GM21423 (cell line): ENCODE results near the gene RPL18.

Experiments used
- ATAC-seq: cut with Tn5 transposase; IDR thresholded peaks from one replicate; pipeline ENCODE4 v1.9.1; 2021; ENCODE audit warnings: mild to moderate bottlenecking, moderate library complexity; ENCODE audit not compliant: unreplicated experiment

The RPL18 gene

DNA sequence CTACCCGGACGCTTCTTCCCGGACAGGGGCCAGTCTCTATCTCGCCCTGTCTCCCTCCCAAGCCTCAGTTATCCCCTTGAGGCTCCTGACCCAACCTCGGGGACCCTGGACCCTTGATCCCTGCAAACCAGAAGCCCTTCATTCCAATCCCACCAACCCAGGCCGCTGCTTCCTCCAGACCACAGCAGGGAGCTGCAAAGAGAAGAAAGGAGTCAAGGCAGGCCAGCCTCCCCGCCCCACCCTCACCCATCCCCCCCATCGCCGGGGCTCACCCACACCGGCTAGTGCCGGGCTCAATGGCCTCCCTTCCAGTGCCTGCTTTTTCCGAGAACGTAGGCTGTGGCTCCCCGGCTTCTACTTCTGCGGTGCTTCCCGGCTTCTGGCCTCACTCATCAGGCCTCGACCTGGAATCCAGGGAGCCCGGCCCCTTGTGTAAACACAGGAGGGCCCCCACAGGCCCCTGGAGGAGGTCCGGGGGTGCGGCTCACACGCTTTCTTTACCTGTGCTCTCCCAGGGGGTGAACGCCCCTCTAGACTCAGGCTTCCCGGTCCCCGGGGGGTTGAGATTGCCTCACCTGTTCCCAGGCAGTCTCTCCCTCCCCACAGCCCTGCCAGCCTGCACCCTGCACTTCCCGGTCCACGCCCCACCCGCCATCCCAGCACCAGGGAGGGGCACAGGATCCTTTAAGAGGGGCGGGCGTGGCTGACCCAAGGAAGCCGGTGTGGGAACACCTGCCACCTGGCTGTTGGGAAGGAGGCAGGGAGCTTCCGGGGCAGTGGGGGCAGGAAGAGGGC lies 4.3 kb downstream of the RPL18 start, which contains the start of gene FAM83E:
FAM83E (minus strand) TSS at position 641 of the 795 bp plus-strand sequence. CDS start 1,704 bp downstream, outside the sequence.
- ATAC-seq = no peak

DNA sequence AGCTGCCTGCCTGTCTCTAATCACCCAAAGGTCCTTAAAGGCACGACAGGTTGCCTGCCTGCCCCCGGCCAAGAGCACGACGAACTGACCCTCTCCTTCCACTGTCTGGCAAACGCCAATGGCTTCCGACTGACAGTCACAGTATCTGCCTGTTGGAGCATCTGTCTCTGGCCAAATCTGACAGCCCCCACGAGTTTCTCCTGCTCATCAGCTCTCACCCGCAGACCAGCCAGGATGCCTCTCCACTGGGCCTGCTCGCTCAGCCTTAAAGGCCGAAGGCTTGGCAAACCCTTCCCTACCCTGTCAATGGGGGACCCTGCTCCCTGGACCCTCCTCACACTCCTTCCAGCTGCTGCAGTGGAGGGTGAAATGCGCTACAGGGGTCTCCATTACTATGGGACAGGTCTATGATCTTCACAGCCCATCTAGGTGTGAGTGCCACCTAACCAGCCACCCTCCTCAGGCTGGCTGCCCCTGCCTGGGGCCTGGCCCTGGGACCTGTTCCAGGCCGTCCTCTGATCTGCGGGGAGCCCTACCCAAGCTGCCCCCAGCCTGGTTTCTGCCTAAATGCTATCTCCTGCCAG lies 5.0 kb downstream of the RPL18 start:
- ATAC-seq = no peak

DNA sequence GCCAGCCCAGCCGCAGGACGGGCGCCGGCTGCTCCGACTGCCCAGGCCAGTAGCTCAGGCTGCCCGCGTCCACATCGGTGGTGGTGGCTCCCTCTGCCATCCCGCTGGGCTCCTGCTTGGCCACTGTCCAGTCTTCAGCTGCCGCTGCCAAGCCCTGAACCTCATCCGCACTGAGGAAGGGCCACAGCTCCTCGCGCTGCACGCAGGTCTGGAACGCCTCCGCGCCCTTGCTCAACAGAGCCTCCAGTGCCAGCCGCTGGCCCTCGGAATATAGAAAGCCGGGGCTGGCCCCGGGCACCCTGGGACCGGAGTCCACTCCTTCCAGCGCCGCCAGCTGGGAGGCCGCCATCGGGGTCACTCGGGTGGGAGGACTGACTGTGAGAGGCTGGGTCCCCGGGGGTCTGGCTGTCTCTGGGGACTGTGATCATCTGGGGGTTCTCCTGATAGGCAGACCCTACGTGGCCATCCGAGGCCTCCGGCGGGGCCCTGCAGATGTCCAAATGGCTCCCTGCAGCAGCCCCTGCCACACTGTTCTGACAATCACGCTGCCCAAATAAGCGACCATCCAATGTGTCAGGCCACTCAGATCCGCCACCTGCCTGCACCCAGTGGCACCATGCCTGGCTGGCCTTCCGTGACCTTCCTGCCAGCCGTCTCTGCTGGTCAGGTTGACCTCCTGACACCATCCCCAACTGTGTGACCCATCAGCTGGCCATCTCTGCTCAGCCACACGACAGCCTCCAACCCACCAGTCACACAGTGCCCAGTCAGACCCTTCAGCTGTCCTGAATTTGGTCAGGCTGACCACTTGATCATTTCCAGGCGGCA lies 5.7 kb downstream of the RPL18 start:
- ATAC-seq = no peak

DNA sequence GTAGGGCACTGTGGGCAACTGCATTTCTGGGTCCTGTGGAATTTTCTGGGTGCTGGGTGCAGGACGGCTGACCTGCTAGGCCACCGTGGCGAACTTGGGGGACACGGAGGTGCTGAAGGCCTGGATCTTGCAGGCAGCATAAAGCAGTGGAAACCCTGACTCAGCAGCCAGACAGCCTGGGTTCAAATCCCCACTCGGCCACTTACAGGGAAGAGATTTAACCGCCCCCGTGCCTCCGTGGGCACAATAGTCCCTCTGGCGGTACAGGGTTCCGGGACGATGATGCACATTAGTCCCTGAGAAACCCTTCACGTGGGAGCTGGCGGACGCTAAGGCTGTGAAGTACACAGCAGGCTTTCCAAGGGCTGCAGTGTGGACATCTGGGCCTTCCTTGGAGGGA lies 7.1 kb downstream of the RPL18 start:
- no peak for ATAC-seq

DNA sequence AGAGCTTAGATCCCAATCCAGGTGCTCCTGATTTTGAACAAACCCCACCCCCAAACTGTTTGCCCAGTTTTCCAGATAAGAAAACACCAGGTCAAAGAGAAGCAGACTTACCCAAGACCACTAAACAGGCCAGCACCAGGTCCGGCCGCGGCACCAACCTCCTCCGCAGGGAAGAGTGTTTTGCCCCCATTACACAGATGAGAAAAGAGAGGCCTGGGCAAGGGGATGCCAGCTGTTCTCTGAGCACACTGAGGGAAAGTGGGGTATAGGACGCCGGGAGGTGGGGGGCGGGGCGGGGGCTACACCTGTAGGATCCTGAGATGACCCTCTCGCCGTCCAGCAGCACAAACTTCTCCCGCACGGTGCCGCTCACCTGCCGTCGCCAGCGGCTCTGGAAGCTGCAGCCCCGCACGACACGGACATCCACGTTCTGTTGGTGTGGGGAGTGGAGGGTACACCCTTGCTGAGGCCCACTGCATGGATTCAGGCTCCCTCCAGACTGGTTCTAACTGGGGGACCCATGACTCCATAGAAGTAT lies 9.3 kb downstream of the RPL18 start:
- ATAC-seq = no peak

DNA sequence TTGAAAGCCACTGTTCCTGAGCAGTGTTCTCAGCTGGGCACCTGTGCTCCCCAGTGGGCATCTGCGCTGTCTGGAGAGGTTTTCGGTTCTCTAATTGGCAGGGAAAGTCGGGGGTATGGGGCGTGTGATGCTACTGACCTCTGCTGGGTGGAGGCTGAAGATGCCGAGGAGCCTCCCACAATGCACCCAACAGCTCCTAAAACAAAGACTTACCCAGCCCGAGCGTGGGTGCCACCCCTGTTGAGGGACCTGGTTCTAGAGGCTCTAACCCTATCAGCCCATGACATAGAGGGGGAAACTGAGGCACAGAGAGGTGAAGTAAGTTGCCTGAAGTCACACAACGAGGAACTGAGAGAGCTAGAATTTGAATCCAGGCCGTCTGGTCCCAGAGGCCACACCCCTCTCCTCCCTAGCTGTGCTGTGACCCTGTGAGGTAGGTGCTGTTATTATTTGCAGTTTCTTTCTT lies 10.1 kb downstream of the RPL18 start:
- ATAC-seq = peak; percentile 58

DNA sequence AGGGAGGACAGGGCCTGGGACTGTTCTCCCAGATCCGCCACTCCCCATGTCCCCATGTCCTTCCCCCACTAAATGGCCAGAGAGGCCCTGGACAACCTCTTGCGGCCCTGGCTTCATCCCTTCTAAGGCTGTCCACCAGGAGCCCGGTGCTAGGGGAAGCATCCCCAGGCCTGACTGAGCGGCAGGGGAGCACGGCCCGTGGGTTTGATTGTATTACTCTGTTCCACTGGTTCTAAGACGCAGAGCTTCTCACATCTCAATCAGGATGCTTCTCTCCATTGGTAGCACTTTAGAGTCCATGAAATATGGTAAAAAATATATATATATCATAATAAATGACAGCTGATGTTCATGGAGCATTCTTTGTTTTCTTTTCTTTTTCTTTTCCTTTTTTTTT lies 11.6 kb downstream of the RPL18 start:
- no peak for ATAC-seq

DNA sequence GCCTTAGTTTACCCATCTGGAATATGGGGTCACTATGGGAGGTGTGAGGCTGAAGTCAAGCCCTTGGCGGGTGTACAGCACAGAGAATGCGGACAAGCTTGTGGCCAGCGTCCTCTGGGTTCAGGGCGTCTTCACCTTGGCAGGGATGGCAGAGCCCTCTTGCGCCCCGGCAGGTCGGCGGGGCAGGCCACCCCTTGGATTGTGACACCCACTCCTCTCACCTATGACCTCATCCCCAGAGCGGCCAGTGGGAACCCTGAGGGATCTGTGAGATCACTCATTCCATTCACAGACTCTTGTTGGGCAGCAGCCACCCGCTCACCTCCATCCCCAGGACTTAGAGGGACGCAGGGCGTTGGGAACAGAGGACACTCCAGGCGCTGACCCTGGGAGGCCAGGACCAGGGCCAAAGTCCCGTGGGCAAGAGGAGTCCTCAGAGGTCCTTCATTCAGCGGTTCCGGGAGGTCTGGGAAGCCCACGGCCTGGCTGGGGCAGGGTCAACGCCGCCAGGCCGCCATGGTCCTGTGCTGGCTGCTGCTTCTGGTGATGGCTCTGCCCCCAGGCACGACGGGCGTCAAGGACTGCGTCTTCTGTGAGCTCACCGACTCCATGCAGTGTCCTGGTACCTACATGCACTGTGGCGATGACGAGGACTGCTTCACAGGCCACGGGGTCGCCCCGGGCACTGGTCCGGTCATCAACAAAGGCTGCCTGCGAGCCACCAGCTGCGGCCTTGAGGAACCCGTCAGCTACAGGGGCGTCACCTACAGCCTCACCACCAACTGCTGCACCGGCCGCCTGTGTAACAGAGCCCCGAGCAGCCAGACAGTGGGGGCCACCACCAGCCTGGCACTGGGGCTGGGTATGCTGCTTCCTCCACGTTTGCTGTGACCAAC lies 12.3 kb downstream of the RPL18 start, which contains the start of gene SPACA4:
SPACA4 (plus strand) TSS at position 280 of the 896 bp plus-strand sequence; CDS start at position 517, 237 bp downstream.
- no peak for ATAC-seq

DNA sequence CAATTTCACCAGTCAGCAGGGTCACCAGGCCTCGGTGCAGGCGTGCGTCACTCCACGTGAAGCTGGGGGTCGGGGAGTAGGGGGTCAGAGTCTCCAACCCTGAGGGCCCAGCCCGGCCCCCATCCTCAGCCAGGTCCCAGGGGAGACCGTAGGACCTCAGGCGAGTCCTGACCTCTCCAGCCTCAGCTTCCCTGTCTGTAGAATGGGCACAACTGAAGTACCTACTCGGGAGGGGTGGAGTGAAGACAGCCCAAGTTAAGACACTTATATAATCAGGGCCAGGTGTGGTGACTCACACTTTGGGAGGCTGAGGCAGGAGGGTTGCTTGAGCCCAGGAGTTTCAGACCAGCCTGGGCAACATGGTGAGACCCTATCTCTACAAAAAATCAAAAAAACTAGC lies 15.1 kb downstream of the RPL18 start:
- ATAC-seq = no peak

DNA sequence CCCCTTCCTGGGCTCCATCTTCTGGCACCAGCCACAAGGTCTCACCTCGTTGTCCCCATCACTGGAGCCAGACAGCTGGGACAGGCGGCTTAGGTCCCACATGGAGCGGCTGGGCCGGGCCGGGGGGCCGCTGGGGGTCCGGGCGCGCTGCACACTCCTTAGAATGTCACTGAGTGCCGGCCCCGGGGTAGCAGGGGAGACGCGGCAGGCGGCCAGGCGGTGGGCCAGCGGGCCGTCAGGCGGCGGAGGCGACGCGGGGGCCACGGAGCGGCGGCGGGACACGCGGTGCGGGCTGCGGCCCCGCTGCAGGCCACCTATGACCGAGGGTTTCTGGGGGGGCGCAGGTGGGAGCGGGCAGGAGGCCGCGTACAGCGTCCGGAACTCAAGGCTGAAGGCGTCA lies 15.5 kb downstream of the RPL18 start:
- ATAC-seq = no peak

DNA sequence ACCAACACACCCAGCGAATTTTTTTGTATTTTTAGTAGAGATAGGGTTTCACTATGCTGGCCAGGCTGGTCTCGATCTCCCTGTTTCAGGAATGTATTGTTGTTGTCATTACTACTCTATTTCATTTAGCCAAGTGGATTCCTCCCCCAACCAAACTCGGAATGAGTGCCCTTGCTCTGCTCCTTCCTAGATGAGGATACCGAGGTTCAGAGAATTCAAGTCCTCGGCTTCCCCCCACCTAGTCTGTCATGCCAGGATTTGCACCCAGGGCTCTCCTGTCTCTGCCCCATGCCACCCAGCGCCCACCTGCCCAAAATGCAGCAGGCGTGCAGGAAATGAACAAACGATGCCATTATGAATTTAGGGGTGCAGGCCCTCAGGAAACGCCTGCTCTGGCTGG lies 16.0 kb downstream of the RPL18 start:
- ATAC-seq = no peak

DNA sequence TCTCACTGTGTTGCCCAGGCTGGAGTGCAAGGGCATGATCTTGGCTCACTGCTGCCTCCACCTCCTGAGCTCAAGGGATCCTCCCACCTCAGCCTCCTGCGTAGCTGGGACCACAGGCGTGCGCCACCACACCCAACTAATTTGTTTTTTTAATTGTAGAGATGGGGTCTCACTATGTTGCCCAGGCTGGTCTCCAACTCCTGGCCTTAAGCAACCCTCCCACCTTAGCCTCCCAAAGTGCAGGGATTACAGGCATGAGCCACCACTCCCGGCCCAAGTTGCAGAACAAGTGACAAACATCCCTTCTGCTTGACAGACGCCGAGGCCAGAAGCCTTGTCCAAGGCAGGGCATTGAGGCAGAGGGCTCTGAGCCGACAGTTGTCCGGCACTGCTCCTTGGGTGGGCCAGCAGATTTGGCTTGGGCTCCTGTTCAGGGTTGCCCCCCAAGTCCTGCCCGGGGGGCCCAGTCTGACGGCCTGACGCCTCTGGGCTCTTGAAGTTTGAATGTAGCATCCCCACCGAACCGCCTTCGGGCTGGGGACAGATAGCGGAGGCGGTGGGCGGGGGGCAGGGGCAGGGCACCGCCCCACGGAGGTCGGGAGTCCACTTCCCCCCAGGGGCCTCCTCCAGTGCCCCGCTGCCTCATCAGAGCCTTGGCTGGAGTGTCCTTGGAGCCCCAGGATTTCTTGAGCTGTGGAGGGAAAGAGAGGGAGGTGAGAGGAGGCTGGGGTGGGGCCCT lies 18.1 kb downstream of the RPL18 start:
- ATAC-seq = no peak

DNA sequence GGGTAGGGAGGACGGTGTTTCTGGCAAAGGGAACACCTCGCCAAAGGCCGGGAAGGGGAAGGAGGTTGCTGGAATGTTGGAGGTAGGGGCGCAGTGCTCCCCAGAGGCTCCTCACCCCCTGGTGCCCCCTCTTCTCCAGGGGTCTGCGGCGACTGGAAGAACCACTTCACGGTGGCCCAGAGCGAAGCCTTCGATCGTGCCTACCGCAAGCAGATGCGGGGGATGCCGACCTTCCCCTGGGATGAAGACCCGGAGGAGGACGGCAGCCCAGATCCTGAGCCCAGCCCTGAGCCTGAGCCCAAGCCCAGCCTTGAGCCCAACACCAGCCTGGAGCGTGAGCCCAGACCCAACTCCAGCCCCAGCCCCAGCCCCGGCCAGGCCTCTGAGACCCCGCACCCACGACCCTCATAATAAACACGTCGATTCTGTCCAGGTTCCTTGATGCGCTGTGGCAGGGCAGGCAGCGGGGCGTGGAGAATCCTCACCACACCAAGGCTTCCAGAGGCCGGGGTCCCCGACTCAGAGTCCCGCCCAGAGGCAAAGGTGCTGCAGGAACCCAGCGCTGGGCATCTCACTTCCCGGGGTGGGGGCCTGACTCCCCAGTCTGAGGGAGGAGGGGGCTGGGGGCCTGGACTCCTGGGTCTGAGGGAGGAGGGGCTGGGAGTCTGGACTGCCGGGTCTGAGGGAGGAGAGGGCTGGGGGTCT lies 19.8 kb downstream of the RPL18 start:
- ATAC-seq = no peak

DNA sequence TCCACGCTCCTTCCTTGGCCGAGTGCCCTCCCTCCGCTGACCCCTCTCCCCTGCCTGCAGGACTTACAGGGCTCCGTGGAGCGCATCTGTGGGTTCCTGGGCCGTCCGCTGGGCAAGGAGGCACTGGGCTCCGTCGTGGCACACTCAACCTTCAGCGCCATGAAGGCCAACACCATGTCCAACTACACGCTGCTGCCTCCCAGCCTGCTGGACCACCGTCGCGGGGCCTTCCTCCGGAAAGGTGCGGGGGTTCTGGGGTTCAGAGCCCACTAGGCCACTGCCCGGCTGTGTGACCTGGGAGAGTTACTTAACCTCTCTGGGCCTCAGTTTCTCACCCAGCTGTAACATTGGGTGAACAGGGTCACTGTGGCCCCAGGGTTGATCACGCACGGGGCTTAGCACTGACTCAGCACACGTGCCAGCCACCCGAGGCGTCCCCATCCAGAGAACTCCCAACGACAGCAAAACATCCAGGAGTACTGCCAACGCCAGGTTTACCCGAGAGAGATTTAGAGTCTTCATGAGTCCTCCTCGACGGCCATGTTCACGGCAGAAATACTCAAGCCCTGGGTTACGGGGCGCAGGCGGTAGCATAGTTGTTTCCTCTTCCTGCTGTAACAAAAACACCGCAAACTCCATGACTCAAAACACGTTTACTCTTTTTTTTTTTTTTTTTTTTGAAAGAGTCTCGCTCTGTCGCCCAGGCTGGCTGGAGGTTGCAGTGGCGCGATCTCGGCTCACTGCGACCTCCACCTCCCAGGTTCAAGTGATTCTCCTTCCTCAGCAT lies 22.1 kb downstream of the RPL18 start:
- no peak for ATAC-seq

DNA sequence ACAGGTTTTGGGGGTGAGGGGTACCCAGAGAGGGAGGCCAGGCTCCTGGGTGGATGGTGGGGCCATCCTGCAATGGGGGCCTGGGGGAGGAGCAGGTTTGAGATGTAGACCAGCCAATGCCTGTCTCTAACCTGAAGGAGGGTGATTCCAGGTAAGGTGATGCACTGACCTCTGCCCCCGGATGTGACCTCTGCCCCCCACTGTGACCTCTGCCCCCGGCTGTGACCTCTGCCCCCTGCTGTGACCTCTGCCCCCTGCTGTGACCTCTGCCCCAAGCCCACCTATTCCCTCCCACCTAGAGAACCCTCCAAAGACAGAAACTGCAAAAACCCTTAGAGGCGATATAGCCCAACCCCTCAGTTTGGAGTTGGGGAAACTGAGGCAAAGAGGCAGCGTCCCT lies 22.7 kb downstream of the RPL18 start:
- no peak for ATAC-seq

DNA sequence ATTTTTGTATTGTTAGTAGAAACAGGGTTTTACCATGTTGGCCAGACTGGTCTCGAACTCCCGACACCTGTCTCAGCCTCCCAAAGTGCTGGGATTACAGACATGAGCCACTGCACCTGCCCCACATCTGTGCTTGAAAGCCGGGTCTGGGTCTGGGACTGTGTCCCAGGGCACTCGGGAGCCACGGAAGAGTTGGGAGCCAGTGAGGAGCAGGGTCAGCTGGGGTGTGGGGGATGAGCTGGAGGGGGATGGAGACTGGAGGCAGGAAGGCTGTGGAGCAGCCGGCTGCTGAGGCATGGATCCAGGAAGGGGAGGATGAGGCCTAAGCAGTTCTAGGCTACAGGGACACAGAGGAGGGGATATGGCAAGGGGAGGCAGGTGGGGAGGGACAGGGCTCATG lies 23.1 kb downstream of the RPL18 start:
- no peak for ATAC-seq

DNA sequence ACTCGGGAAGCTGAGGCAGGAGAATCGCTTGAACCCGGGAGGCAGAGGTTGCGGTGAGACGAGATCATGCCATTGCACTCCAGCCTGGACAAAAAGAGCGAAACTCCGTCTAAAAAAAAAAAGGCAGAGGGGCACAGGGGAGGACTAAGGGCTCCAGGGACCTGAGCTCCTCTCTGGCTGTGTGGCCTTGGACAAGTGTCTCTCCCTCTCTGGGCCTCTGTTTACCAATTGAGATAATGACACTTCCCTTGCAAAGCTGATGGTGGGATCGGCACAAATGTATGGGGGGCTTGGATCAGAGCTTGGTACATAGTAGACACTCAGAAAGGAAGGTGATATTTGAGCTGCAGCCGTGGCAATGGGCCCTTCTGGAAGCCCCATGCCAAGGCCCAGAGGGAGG lies 23.8 kb downstream of the RPL18 start:
- ATAC-seq = no peak

DNA sequence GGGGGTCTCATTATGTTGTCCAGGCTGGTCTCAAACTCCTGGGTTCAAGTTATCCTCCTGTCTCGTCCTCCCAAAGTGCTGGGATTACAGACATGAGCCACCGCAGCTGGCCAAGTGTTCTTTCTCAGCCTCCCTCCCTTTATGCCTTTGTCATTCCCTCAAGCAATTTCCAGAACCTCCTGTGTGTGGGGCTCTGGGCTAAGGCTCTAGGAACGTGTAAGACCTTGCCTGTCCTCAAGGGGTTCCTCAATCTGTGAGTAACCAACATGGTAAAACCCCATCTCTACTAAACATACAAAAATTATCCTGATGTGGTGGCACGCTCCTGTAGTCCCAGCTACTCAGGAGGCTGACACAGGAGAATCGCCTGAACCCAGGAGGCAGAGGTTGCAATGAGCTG lies 28.0 kb downstream of the RPL18 start:
- no peak for ATAC-seq
